HepG2 (cell line): ENCODE measurements around the gene SRRT. TPM values are rescaled to one million over a fixed set of nuclear protein-coding genes. Genes with fewer than 3 reads are reported as not detected.

ENCODE experiments used
- ATF7-NPFF ChIP-seq: sonication (generic); formaldehyde crosslinking; IDR thresholded peaks from 2 replicates; pipeline ENCODE4 v1.8.1; 2023; ENCODE audit warnings: mild to moderate bottlenecking, low read depth, missing genetic modification reagents, moderate library complexity
- CBX5 ChIP-seq: sonication (generic); formaldehyde crosslinking; IDR thresholded peaks from 2 replicates; pipeline ENCODE4 v1.4.0; 2020; ENCODE audit warnings: missing genetic modification reagents, borderline replicate concordance
- GATA4 ChIP-seq: sonication (generic); IDR thresholded peaks from 2 replicates; pipeline ENCODE4 v1.6.1; 2016; ENCODE audit warnings: antibody characterized with exemption, low read depth, borderline replicate concordance
- KAT7 ChIP-seq: IDR thresholded peaks from 2 replicates; pipeline ENCODE4 v1.6.1; 2018; ENCODE audit warnings: borderline replicate concordance, missing compliant biosample characterization
- KLF6 ChIP-seq: IDR thresholded peaks from 2 replicates; pipeline ENCODE4 v1.8.0; 2016; ENCODE audit warnings: missing biosample characterization, missing genetic modification reagents
- NPAS2 ChIP-seq: sonication (generic); formaldehyde crosslinking; IDR thresholded peaks from 2 replicates; pipeline ENCODE4 v1.8.0; 2022; ENCODE audit warnings: mild to moderate bottlenecking, missing genetic modification reagents, borderline replicate concordance
- TEAD2 ChIP-seq: sonication (generic); formaldehyde crosslinking; IDR thresholded peaks from 2 replicates; pipeline ENCODE4 v1.9.0; 2021; ENCODE audit warnings: missing genetic modification reagents
- ZBTB7A ChIP-seq: sonication (generic); formaldehyde crosslinking; IDR thresholded peaks from 2 replicates; pipeline ENCODE4 v1.8.0; 2022; ENCODE audit warnings: mild to moderate bottlenecking, missing genetic modification reagents
- ZFP36 ChIP-seq: fragments of 150-350 bp; IDR thresholded peaks from 2 replicates; pipeline ENCODE4 v1.6.1; 2018; ENCODE audit warnings: borderline replicate concordance, low read length, low read depth; ENCODE audit not compliant: partially characterized antibody
- ZFX ChIP-seq: sonication (generic); formaldehyde crosslinking; IDR thresholded peaks from 2 replicates; pipeline ENCODE4 v1.4.0; 2020; ENCODE audit warnings: mild to moderate bottlenecking, low read depth, missing genetic modification reagents, moderate library complexity
- ZNF12 ChIP-seq: sonication (generic); formaldehyde crosslinking; IDR thresholded peaks from 2 replicates; pipeline ENCODE4 v1.5.0; 2020; ENCODE audit warnings: missing genetic modification reagents
- ZNF335 ChIP-seq: sonication (generic); formaldehyde crosslinking; IDR thresholded peaks from 2 replicates; pipeline ENCODE4 v1.4.0; 2020; ENCODE audit warnings: missing genetic modification reagents
- ZNF569 ChIP-seq: sonication (generic); formaldehyde crosslinking; IDR thresholded peaks from 2 replicates; pipeline ENCODE4 v1.5.0; 2020; ENCODE audit warnings: mild to moderate bottlenecking, missing genetic modification reagents, moderate library complexity, borderline replicate concordance
- ZNF629 ChIP-seq: sonication (generic); formaldehyde crosslinking; conservative IDR thresholded peaks from 2 replicates; pipeline ENCODE4 v1.5.0; 2020; ENCODE audit warnings: missing genetic modification reagents
- ZNF737 ChIP-seq: sonication (generic); formaldehyde crosslinking; IDR thresholded peaks from 2 replicates; pipeline ENCODE4 v1.5.0; 2020; ENCODE audit warnings: missing genetic modification reagents, mild to moderate bottlenecking, borderline replicate concordance
- ZNF816 ChIP-seq: sonication (generic); formaldehyde crosslinking; IDR thresholded peaks from 2 replicates; pipeline ENCODE4 v1.8.0; 2022; ENCODE audit warnings: missing genetic modification reagents, mild to moderate bottlenecking, borderline replicate concordance
- polyA plus RNA-seq, 8 experiments: library from polyadenylated mRNA; depleted of rRNA in 3 of 8; stranded (reverse) in 7 of 8; unstranded in 1 of 8; fragments of >200 nt; fragmentation: Illumina TruSeq in 4 of 8; extraction: Trizol in 4 of 8; gene quantifications; 2 replicates each; pipeline versions ENCODE4 v1.2.1 to v1.2.3, GENCODE V29; 2011 to 2016; ENCODE audit warnings: low read depth in 4 of 8, missing spikeins in 1 of 8, mixed read lengths in 1 of 8; ENCODE audit not compliant: insufficient read depth in 1 of 8
- total RNA-seq, 5 experiments: library from RNA; depleted of rRNA; stranded (reverse); fragments of >200 nt; fragmentation: Illumina TruSeq; extraction: Trizol; gene quantifications; 2 replicates each; pipeline ENCODE4 v1.2.3, GENCODE V29; 2016; ENCODE audit warnings: low read depth in 1 of 5
- TF ChIP-seq, protein P1 (sequence below): sonication (generic); formaldehyde crosslinking; IDR thresholded peaks from 2 replicates; pipeline ENCODE4 v1.9.0; 2022; ENCODE audit warnings: missing genetic modification reagents, mild to moderate bottlenecking, borderline replicate concordance
- TF ChIP-seq, protein P2 (sequence below): sonication (generic); formaldehyde crosslinking; IDR thresholded peaks from 2 replicates; pipeline ENCODE4 v1.8.0; 2022; ENCODE audit warnings: missing genetic modification reagents, mild to moderate bottlenecking, borderline replicate concordance
- TF ChIP-seq, protein P3 (sequence below): sonication (generic); formaldehyde crosslinking; IDR thresholded peaks from 2 replicates; pipeline ENCODE4 v1.4.0; 2020; ENCODE audit warnings: missing genetic modification reagents
- TF ChIP-seq, protein P4 (sequence below): sonication (generic); formaldehyde crosslinking; IDR thresholded peaks from 2 replicates; pipeline ENCODE4 v1.8.1; 2022; ENCODE audit warnings: mild to moderate bottlenecking, missing genetic modification reagents
- TF ChIP-seq, protein P5 (sequence below): sonication (generic); formaldehyde crosslinking; IDR thresholded peaks from 2 replicates; pipeline ENCODE4 v1.8.0; 2023; ENCODE audit warnings: mild to moderate bottlenecking, missing genetic modification reagents
- TF ChIP-seq, protein P6 (sequence below): IDR thresholded peaks from 2 replicates; pipeline ENCODE4 v1.6.1; 2016; ENCODE audit warnings: missing biosample characterization, missing genetic modification reagents, low read depth

SRRT gene
- total and polyA plus RNA-seq, 2 of the 13 experiments (the other 11 are each of a cell fraction or from before 2014, with no cell fraction given) = 26.2 to 106 TPM

DNA sequence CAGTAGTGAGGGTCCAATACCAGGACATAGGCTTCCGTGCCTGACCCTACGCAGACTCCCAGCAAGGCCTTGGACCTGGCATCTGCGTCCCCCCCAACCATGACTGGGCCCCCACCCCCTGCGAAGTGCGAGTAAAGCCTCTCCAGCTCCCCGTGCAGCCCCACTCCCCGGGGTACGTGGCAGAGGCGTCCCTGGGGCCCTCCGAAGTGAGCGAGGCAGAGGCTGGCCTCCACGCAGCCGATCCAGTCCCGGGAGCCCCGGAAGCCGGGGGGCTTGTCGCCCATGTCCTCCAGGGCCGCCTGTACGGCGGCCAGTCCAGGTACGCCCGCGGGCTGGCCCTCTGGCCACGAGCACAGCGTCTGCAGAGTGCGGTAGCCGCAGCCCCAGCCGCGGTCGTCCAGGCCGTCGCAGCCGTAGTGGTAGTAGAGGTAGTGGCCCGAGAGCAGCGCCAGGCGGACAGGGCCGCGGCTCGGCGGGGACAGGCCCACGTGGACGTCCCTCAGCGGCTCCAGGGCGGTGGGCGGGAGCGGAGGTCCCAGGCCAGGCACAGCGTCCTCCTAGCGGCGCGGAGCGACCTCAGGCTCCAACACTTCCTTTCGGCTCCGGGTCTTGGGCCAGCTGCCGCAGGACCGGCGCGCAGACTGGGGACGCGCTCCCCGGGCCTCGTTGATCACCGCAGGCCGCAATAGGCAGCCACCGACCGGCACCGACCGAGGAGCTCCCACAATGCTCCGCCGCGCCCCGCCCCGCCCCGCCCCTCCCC lies 14.3 kb downstream of the SRRT start, which contains the start of gene UFSP1 (continued):
- TF ChIP-seq, protein P1, sequence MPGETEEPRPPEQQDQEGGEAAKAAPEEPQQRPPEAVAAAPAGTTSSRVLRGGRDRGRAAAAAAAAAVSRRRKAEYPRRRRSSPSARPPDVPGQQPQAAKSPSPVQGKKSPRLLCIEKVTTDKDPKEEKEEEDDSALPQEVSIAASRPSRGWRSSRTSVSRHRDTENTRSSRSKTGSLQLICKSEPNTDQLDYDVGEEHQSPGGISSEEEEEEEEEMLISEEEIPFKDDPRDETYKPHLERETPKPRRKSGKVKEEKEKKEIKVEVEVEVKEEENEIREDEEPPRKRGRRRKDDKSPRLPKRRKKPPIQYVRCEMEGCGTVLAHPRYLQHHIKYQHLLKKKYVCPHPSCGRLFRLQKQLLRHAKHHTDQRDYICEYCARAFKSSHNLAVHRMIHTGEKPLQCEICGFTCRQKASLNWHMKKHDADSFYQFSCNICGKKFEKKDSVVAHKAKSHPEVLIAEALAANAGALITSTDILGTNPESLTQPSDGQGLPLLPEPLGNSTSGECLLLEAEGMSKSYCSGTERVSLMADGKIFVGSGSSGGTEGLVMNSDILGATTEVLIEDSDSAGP = peak; percentile 45; the same call in 1 of the 2 replicates
- no peak for TF ChIP-seq ZNF569 (CRISPR knock-in tag)
- peak; percentile 88 for TF ChIP-seq ZNF737
- TF ChIP-seq NPAS2 (CRISPR knock-in tag) = peak; percentile 85; the same call in 1 of the 2 replicates
- 0 out of 2 replicates have a peak, but pooled peaks have one; percentile 57 for TF ChIP-seq ZBTB7A
- TF ChIP-seq ZNF629 (CRISPR knock-in tag) = 0 out of 2 replicates have a peak, but pooled peaks have one; percentile 11
- TF ChIP-seq TEAD2 (CRISPR knock-in tag) = peak; percentile 92; the same call in 1 of the 2 replicates
- TF ChIP-seq ZNF12 = peak; percentile 72
- no peak for TF ChIP-seq CBX5 (CRISPR knock-in tag)
- TF ChIP-seq, protein P2, sequence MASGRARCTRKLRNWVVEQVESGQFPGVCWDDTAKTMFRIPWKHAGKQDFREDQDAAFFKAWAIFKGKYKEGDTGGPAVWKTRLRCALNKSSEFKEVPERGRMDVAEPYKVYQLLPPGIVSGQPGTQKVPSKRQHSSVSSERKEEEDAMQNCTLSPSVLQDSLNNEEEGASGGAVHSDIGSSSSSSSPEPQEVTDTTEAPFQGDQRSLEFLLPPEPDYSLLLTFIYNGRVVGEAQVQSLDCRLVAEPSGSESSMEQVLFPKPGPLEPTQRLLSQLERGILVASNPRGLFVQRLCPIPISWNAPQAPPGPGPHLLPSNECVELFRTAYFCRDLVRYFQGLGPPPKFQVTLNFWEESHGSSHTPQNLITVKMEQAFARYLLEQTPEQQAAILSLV (CRISPR knock-in tag) = peak; percentile 92
- peak; percentile 94 for TF ChIP-seq ZNF816 (CRISPR knock-in tag)
- TF ChIP-seq, protein P3, sequence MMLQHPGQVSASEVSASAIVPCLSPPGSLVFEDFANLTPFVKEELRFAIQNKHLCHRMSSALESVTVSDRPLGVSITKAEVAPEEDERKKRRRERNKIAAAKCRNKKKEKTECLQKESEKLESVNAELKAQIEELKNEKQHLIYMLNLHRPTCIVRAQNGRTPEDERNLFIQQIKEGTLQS (CRISPR knock-in tag) = 0 out of 2 replicates have a peak, but pooled peaks have one; percentile 22
- TF ChIP-seq ATF7-NPFF = peak; percentile 94
- TF ChIP-seq, protein P4, sequence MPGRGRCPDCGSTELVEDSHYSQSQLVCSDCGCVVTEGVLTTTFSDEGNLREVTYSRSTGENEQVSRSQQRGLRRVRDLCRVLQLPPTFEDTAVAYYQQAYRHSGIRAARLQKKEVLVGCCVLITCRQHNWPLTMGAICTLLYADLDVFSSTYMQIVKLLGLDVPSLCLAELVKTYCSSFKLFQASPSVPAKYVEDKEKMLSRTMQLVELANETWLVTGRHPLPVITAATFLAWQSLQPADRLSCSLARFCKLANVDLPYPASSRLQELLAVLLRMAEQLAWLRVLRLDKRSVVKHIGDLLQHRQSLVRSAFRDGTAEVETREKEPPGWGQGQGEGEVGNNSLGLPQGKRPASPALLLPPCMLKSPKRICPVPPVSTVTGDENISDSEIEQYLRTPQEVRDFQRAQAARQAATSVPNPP (CRISPR knock-in tag) = peak; percentile 67; the same call in 1 of the 2 replicates
- peak; percentile 99 for TF ChIP-seq ZFX (CRISPR knock-in tag)
- no peak for TF ChIP-seq ZFP36
- peak; percentile 82; the same call in 1 of the 2 replicates for TF ChIP-seq KLF6 (CRISPR knock-in tag)
- TF ChIP-seq, protein P5, sequence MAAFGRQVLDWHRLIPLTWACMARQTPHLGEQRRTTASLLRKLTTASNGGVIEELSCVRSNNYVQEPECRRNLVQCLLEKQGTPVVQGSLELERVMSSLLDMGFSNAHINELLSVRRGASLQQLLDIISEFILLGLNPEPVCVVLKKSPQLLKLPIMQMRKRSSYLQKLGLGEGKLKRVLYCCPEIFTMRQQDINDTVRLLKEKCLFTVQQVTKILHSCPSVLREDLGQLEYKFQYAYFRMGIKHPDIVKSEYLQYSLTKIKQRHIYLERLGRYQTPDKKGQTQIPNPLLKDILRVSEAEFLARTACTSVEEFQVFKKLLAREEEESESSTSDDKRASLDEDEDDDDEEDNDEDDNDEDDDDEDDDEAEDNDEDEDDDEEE (CRISPR knock-in tag) = 0 out of 2 replicates have a peak, but pooled peaks have one; percentile 23
- peak; percentile 6; the same call in 1 of the 2 replicates for TF ChIP-seq KAT7 (CRISPR knock-in tag)
- no peak; the same call in 1 of the 2 replicates for TF ChIP-seq ZNF335
- TF ChIP-seq, protein P6, sequence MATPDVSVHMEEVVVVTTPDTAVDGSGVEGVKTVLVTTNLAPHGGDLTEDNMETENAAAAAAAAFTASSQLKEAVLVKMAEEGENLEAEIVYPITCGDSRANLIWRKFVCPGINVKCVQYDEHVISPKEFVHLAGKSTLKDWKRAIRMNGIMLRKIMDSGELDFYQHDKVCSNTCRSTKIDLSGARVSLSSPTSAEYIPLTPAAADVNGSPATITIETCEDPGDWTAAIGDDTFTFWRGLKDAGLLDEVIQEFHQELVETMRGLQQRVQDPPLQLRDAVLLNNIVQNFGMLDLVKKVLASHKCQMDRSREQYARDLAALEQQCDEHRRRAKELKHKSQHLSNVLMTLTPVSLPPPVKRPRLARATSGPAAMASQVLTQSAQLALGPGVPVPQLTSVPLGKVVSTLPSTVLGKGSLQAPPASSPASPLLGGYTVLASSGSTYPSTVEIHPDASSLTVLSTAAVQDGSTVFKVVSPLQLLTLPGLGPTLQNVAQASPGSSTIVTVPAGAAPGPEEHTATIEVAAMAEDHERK (CRISPR knock-in tag) = no peak
- TF ChIP-seq GATA4 = no peak
